Osteoblast (primary cell): ENCODE results near the gene NAV2. TPM values are rescaled to one million over a fixed set of nuclear protein-coding genes. Genes with fewer than 3 reads are reported as not detected.

Source experiments
- DNase-seq: peaks from one replicate; pipeline ENCODE4 v3.0.0; 2011; ENCODE audit warnings: low spot score, mixed read lengths; ENCODE audit not compliant: insufficient read length; ENCODE audit errors: missing footprints
- H2AFZ ChIP-seq: 2 replicates; pipeline ENCODE4 v1.6.0; 2011; ENCODE audit warnings: mild to moderate bottlenecking, low read length
- H3K27ac ChIP-seq: 2 replicates; pipeline ENCODE4 v1.5.1; 2011; ENCODE audit warnings: mild to moderate bottlenecking, low read depth, low read length, moderate library complexity
- H3K27me3 ChIP-seq: 2 replicates; pipeline ENCODE4 v1.6.0; 2012; ENCODE audit warnings: mild to moderate bottlenecking, control low read depth, inconsistent platforms, low read length, moderate library complexity; ENCODE audit not compliant: insufficient read depth
- H3K36me3 ChIP-seq: 2 replicates; pipeline ENCODE4 v1.5.1; 2011; ENCODE audit warnings: mild to moderate bottlenecking, low read length, control low read depth, moderate library complexity; ENCODE audit not compliant: insufficient read depth
- H3K4me1 ChIP-seq: 2 replicates; pipeline ENCODE4 v1.5.1; 2011; ENCODE audit warnings: mild to moderate bottlenecking, low read length, control low read depth, moderate library complexity; ENCODE audit not compliant: insufficient read depth
- H3K4me2 ChIP-seq: 2 replicates; pipeline ENCODE4 v1.6.0; 2011; ENCODE audit warnings: mild to moderate bottlenecking, low read length; ENCODE audit not compliant: insufficient read depth
- H3K4me3 ChIP-seq: fragments of 200-600 bp; sonication (generic); 3 replicates; pipeline ENCODE4 v1.5.1; 2012; ENCODE audit warnings: mild to moderate bottlenecking, low read length, inconsistent platforms; ENCODE audit not compliant: insufficient read depth
- H3K79me2 ChIP-seq: 2 replicates; pipeline ENCODE4 v1.6.0; 2012; ENCODE audit warnings: mild to moderate bottlenecking, low read length, control low read depth, inconsistent platforms; ENCODE audit not compliant: insufficient read depth
- H3K9me3 ChIP-seq: 2 replicates; pipeline ENCODE4 v1.5.1; 2011; ENCODE audit warnings: low read depth, low read length, control low read depth
- H4K20me1 ChIP-seq: 2 replicates; pipeline ENCODE4 v1.6.0; 2012; ENCODE audit warnings: mild to moderate bottlenecking, low read length, control low read depth; ENCODE audit not compliant: insufficient read depth
- total RNA-seq: library from RNA; depleted of rRNA; stranded (reverse); fragments of >200 nt; gene quantifications from 2 replicates; pipeline ENCODE4 v1.2.3, GENCODE V29; 2012
- TF ChIP-seq, protein P1 (sequence below): IDR thresholded peaks from 2 replicates; pipeline ENCODE4 v1.5.1; 2011; ENCODE audit warnings: mild to moderate bottlenecking, low read depth, low read length, moderate library complexity; ENCODE audit errors: extremely low read depth

Gene NAV2
- total RNA-seq, 1 donor = 8.7 TPM

DNA sequence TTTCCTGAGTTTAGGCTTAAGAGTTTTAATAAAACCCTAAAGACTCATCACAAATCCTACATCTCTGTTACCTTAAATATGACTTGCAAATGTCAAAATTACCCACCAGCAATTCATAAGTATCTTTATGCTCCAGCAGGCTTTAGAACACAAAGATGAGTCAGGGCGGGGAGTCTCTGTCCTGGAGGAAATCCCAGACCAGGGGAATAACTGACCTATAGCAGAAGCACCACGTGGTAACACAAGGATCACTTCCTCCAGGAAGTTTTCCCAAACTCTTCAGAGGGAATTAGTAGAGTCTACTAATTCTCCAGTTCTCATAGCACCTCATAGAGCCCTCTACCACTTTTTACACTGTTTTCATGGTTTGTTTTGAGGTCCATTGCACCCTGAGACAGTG, 217.0 kb downstream of the NAV2 start:
- Histone ChIP-seq H3K27me3 (no peaks in the 10 kb centered on the region), H3K4me3 (no peak overlapping the region), H3K4me2 (no peak overlapping the region), H3K36me3 (peaks cover 7% of the 10 kb centered on the region), H3K9me3 (no peaks in the 10 kb centered on the region), H3K79me2 (peaks cover 32% of the 10 kb centered on the region), H3K4me1 (peaks cover 40% of the 10 kb centered on the region), H3K27ac (peak overlapping the region; percentile 26), H4K20me1 (no peaks in the 10 kb centered on the region), H2AFZ (no peak overlapping the region)
- peak; percentile 19 for DNase-seq
- TF ChIP-seq, protein P1, sequence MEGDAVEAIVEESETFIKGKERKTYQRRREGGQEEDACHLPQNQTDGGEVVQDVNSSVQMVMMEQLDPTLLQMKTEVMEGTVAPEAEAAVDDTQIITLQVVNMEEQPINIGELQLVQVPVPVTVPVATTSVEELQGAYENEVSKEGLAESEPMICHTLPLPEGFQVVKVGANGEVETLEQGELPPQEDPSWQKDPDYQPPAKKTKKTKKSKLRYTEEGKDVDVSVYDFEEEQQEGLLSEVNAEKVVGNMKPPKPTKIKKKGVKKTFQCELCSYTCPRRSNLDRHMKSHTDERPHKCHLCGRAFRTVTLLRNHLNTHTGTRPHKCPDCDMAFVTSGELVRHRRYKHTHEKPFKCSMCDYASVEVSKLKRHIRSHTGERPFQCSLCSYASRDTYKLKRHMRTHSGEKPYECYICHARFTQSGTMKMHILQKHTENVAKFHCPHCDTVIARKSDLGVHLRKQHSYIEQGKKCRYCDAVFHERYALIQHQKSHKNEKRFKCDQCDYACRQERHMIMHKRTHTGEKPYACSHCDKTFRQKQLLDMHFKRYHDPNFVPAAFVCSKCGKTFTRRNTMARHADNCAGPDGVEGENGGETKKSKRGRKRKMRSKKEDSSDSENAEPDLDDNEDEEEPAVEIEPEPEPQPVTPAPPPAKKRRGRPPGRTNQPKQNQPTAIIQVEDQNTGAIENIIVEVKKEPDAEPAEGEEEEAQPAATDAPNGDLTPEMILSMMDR = no peak

DNA sequence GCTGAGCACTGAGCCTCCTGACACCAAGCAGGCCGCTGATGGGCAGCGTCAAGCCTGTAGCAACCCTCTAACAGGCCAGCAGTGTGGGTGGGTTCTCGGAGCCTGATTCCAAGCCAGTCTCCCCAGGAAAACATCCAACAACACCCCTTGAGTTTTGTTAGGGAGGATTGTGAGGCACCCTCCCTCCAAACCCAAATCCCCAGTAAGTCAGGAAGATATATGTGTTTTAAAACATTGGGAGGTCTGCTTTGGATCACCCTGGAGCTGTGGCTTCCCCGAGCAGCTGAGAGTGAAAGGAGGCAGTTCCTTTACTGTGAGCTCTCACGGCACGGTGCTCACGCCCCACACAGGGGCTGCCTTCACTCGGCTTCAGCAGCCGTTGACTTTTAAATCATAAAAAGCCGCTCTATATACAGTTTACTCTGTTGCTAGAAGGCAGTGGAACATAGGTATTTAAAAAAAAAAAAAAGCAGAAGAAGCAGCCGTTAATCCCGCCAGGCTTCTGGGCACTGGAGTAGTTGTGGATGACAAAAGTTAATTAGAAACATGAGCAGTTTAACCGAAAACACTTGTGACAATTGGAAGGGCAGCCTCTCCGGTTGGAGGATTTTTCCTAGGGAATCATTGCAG, 218.6 kb downstream of the NAV2 start:
- H3K4me2 ChIP-seq = peak overlapping the region; percentile 78

DNA sequence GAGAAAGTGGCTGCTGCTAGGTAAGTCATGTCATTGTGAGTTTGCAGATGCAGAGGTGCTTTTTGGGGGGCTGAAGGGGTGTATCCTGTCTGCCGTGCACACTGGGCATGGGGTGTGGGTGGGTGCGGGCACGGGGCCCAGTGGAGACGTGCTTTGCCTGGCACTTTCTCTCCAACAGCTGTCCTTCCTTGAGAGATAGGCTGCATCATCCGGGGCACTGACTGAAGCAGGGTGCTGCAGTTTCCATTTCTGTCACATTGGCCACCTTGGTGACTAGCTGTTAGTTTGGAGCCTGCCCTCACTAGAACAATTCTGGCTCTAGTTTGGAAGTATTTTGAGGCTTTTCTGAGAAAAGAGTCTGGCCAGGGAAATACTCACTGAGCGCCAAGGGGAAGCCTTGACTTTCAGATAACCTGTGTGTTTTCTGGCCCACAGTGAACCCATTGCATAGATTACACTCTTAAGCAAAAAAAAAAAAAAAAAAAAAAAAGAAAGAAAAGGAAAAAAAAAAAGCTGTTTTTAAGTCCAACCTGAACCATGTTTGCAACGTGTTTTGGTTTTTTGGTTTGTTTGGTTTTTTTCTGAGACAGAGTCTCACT, 219.2 kb downstream of the NAV2 start:
- Histone ChIP-seq H3K9me3 (no peaks in the 10 kb centered on the region), H3K79me2 (peaks cover 21% of the 10 kb centered on the region), H3K36me3 (peaks cover 10% of the 10 kb centered on the region), H3K4me2 (peak overlapping the region; percentile 78), H3K27me3 (no peaks in the 10 kb centered on the region), H3K4me3 (peak overlapping the region; percentile 54), H3K4me1 (peaks cover 49% of the 10 kb centered on the region), H3K27ac (peak overlapping the region; percentile 85), H4K20me1 (peaks cover 5% of the 10 kb centered on the region), H2AFZ (no peak overlapping the region)
- TF ChIP-seq, protein P1 = no peak
- no peak for DNase-seq

More for the DNA sequence above, 218.6 kb downstream of the NAV2 start:
- Histone ChIP-seq H3K4me1 (peaks cover 54% of the 10 kb centered on the region), H3K79me2 (peaks cover 22% of the 10 kb centered on the region), H3K9me3 (no peaks in the 10 kb centered on the region), H3K27me3 (no peaks in the 10 kb centered on the region), H3K36me3 (peaks cover 7% of the 10 kb centered on the region), H3K27ac (peak overlapping the region; percentile 85), H2AFZ (peak overlapping the region; percentile 63), H3K4me3 (peak overlapping the region; percentile 54), H4K20me1 (peaks cover 5% of the 10 kb centered on the region)
- DNase-seq = no peak
- TF ChIP-seq, protein P1 = no peak

DNA sequence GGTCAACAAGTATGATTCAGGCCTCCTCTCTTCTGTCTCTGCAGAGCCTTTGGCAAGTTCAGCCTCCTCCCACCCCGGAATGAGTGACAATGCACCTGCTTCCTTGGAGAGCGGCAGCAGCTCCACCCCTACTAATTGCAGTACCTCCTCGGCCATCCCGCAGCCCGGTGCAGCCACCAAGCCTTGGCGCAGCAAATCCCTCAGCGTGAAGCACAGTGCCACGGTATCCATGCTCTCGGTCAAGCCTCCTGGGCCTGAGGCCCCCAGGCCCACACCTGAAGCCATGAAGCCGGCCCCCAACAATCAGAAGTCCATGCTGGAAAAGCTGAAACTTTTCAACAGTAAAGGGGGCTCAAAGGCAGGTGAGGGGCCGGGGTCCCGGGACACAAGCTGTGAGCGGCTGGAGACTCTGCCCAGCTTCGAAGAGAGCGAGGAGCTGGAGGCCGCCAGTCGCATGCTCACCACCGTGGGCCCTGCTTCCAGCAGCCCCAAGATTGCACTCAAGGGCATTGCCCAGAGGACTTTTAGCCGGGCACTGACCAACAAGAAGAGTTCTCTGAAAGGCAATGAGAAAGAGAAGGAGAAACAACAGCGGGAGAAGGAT, 220.6 kb downstream of the NAV2 start:
- H3K4me1 ChIP-seq = peaks cover 55% of the 10 kb centered on the region

More for the DNA sequence above, 220.6 kb downstream of the NAV2 start:
- no peak for DNase-seq
- H3K79me2 ChIP-seq = peaks cover 26% of the 10 kb centered on the region
- no peak overlapping the region for H2AFZ ChIP-seq
- no peaks in the 10 kb centered on the region for H3K27me3 ChIP-seq
- peaks cover 5% of the 10 kb centered on the region for H4K20me1 ChIP-seq
- H3K4me3 ChIP-seq = no peak overlapping the region
- H3K27ac ChIP-seq = peak overlapping the region; percentile 88
- H3K4me2 ChIP-seq = no peak overlapping the region
- peaks cover 10% of the 10 kb centered on the region for H3K36me3 ChIP-seq
- TF ChIP-seq, protein P1 = no peak
- H3K9me3 ChIP-seq = no peaks in the 10 kb centered on the region
